NCI-H524 treated with DMSO at 0.1 percent for 48 hours (cell line): ENCODE measurements around the gene BEST4.
"Not testable (repeated sequence)": the region's sequence is repeated elsewhere in the genome, so short reads cannot be mapped to it uniquely, and the experiment has no call there.

Experiments used
- DNase-seq: peaks from one replicate; lab custom pipeline; 2025; lab: John Stamatoyannopoulos, UW

The BEST4 gene

GRCh38 chr1:44802306-44803061 is 14.5 kb upstream of the BEST4 start:
- no peak for DNase-seq

- no peak for DNase-seq
Measured at GRCh38 chr1:44801491-44802305, 13.7 kb upstream of the BEST4 start.

GRCh38 chr1:44799770-44800584 is 12.0 kb upstream of the BEST4 start, which contains the start of gene PLK3:
TSS of gene PLK3 (plus strand) at chr1:44800377. CDS start at chr1:44800464, 87 bp downstream.
- DNase-seq, result peak; percentile 81

- no peak for DNase-seq
Measured at GRCh38 chr1:44798481-44799365, 10.8 kb upstream of the BEST4 start.

DNA sequence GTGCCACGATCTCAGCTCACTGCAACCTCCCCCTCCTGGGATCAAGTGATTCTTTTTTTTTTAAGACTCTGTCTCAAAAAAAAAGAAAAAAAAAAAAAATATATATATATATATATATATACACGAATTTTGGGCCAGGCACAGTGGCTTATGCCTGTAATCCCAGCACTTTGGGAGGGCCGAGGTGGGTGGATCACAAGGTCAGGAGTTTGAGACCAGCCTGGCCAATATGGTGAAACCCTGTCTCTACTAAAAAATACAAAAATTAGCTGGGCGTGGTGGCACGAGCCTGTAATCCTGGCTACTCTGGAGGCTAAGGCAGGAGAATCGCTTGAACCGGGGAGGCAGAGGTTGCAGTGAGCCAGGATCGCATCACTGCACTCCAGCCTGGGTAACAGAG is 9.9 kb upstream of the BEST4 start:
- DNase-seq, result not testable (repeated sequence)

DNA sequence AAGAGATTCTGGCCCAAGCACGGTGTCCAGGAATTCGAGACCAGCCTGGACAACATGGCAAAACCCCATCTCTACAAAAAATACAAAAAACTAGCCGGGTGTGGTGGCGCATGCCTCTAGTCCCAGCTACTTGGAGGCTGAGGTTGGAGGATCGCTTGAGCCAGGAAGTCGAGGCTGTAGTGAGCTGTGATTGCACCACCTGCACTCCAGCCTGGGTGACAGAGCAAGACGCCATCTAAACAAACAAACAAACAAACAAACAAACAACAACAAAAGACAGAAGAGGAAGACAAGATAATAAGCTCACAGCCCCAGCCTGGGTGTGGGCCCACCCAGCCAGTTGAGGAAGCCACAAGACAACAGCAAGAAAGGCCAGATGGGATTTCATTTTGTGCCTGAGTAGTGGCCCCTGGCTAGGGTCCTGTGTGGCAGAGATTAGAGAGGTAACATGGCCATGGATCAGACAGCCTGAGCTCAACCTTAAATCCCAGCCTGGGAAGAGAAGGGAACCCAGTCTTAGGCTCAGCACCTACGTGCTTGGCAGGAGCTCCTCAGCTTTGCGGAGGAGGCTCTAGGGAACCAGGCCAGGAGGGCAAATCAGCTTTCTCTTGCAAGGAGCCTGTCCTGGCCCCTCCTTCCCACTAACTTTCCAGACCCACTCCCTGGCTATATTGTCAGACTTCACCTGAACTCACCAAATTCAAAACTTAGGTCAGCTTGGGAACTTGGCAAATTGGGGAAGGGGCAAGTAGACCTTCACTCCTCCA is 4.9 kb upstream of the BEST4 start:
- no peak for DNase-seq

GRCh38 chr1:44790968-44791801 is 3.2 kb upstream of the BEST4 start:
- DNase-seq, result no peak

GRCh38 chr1:44787506-44787905 is 464 bp downstream of the BEST4 start:
- no peak for DNase-seq

DNA sequence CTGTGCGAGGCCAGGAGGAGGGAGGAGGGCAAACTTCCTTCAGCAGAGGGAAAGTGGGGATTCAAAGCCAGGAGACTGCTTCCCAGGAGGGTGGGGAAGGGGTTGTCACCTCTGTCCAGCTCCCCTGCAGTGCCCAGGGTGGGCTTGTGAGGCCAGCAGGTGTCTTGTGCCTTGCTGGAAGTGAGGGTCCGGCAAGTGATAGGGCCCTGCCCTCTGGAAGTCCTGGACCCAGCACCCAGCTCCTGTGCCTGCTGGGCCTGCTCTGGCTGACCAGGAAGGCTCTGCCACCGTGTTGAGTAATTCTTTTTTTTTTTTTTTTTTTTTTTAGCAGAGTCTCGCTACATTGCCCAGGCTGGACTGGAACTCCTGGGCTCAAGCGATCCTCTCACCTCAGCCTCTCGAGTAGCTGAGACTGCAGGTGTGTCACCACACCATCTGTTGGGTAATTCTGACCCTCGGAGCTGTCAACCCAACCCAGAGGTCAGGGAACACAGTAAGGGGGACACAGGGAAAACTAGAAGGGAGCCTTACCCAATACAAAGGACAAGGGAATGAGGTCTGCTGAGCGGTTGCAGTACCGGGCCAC is 1.0 kb downstream of the BEST4 start:
- no peak for DNase-seq

GRCh38 chr1:44786138-44786840 is 1.7 kb downstream of the BEST4 start:
- DNase-seq, result no peak

- DNase-seq, result no peak
Measured at GRCh38 chr1:44785501-44786137, 2.4 kb downstream of the BEST4 start.

GRCh38 chr1:44785029-44785380 is 3.0 kb downstream of the BEST4 start:
- DNase-seq, result no peak

DNA sequence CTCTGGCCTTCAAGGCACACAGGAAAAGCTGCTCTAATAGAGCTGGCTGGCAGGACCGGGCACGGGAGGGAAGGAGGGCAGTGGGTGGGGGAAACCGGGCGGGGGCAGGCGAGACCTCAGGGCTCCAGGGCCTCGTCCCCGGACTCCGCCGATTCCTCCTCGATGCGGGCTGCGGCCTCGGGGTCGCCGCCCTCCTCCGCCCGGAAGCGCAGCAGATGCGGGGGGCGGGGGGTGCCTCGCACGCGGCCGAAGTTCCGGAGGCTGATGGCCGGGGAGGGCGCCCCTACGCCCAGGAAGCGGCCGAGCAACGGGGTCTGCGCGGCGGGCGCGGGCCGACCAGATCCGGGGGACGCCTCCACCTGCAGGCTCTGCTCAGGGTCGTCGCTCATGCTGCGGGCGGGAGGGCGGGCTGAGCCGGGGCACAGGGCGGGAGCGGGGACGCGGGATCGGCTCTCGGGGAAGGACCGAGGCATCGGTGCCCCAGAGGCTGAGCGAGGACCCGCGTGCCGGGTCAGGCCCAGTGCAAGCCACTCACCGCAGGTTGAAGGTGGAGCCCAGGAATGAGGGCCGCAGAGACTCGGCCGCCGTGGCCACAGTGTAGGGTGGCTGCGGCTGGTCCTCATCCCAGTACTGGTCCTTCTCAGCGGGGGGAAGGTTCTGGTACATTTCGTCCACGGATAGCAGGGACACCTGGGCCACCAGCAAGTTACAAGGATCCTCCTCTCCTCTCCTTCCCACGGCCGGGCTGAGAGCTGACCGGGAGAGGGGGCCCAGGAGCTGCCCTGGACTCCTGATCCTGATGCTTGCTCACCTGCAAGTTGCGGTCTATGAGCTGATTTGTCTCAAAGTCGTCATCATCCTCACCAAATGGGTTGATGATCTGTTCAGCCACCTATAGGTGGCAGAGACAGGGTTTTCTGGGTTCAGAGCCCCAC is 3.6 kb downstream of the BEST4 start:
- DNase-seq, result no peak

DNA sequence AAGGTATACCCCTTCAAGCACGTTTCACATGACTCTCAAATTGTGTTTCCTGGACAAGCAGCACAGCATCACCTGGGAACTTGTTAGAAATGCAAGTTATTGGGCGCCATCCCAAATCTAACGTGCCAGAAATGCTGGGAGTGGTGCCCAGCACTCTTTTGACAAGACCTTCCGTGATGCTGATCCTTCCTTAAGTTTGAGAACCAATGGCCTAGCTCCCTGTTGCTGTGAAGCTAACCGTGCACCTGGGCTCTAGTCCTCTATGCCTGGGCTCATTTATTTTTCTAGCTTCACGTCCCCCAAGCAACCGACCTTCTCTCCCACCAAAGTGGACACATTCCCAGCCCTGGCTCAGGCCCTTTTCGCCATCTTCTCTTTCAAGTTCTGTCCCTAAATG is 4.3 kb downstream of the BEST4 start:
- no peak for DNase-seq

DNA sequence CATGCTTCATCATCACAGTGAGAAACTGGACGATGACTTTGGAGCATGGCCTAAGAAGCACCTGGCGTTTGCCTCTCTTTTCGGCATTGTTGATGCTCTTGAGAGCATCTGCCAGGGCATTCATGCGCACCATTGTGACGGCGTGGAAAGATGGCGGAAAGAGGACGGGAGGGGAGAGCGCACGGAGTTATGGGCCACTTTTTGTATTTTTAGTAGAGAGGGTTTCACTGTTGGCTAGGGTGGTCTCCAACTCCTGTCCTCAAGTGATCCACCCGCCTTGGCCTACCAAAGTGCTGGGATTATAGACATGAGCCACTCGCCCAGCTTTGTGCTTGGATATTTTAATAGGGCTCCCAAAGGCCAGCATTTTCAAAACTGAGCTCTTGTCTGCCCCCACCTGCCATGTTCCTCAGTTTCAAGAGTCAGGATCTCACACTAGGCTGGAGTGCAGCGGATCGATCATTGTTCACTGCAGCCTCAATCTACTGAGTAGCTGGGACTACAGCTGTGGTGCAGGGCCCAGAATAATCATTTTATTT is 7.3 kb downstream of the BEST4 start:
- no peak for DNase-seq

DNA sequence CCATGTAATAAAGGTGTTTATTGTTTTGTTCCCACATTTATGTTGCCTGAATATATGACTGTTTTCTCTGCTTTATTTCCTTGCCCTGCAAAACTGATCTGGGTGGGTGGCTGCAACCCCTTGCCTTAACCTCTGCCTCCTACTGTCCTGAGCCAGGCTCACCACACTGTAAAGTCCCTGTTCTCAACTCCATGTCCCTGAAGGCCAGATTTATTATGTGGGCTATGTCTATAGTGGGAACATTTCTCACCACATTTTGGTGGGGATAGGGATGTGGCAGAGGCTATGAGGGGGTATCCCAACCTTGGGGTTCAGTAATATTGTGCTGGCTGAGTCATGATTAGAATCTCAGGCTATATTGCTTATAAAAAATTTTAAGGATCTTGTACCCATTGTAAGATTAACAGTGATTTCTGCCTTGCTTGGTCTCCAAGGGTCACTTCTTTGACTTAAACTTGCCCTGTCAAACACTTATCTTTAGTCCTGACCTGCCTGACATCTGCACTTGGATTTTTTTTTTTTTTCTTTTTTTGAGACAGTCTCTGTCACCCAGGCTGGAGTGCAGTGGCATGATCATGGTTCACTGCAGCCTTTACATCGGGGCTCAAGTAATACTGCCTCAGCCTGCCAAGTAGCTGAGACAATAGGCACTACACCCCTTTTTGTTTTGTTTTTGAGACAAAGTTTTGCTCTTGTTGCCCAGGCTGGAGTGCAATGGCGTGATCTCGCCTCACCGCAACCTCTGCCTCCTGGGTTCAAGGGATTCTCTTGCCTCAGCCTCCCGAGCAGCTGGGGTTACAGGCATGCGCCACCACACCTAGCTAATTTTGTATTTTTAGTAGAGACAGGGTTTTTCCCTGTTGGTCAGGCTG is 9.0 kb downstream of the BEST4 start:
- no peak for DNase-seq
